Astrocyte of the spinal cord (primary cell): ENCODE measurements around the gene WFS1.

Source experiments
- DNase-seq: peaks from one replicate; pipeline ENCODE4 v3.0.0; 2011; ENCODE audit warnings: low read depth, low spot score
- H3K4me3 ChIP-seq: 2 replicates; pipeline ENCODE4 v1.5.1; 2011; ENCODE audit warnings: low read depth, mild to moderate bottlenecking, low read length, moderate library complexity
- in situ Hi-C: cut with HindIII; loops from 2 replicates; pipeline ENCODE4 v1.10.0; 2017; ENCODE audit warnings: low sequenced_read_pairs
- TF ChIP-seq, protein P1 (sequence below): IDR thresholded peaks from 2 replicates; pipeline ENCODE4 v1.5.1; 2012; ENCODE audit warnings: low read depth, mild to moderate bottlenecking, low read length, inconsistent platforms

WFS1 gene

DNA sequence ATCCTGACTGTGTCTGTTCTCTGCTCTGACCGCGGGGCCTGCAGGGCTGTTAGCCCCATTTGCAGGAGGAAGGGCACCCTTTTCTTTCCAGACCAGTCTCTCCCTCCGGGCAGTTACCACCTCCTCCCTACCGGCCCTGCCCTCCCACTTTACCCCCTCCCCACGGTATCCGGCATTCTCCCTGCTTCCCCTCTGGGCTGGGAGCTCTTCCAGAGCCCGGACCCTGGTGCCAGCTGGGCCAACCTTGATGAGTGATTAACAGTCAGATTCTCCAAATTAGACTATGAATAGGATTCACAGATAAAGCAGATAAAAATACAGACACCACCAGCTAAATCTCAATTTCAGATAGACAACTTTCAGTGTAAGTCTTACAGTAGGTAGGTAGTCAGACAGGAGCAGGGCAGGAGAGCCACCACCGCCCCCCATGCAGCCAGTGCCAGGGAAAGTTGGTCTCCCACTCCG, 23.4 kb upstream of the WFS1 start:
- DNase-seq: no peak
- in situ Hi-C loops: no loop called here
- H3K4me3 ChIP-seq: no peak overlapping the region
- TF ChIP-seq, protein P1, sequence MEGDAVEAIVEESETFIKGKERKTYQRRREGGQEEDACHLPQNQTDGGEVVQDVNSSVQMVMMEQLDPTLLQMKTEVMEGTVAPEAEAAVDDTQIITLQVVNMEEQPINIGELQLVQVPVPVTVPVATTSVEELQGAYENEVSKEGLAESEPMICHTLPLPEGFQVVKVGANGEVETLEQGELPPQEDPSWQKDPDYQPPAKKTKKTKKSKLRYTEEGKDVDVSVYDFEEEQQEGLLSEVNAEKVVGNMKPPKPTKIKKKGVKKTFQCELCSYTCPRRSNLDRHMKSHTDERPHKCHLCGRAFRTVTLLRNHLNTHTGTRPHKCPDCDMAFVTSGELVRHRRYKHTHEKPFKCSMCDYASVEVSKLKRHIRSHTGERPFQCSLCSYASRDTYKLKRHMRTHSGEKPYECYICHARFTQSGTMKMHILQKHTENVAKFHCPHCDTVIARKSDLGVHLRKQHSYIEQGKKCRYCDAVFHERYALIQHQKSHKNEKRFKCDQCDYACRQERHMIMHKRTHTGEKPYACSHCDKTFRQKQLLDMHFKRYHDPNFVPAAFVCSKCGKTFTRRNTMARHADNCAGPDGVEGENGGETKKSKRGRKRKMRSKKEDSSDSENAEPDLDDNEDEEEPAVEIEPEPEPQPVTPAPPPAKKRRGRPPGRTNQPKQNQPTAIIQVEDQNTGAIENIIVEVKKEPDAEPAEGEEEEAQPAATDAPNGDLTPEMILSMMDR: no peak

DNA sequence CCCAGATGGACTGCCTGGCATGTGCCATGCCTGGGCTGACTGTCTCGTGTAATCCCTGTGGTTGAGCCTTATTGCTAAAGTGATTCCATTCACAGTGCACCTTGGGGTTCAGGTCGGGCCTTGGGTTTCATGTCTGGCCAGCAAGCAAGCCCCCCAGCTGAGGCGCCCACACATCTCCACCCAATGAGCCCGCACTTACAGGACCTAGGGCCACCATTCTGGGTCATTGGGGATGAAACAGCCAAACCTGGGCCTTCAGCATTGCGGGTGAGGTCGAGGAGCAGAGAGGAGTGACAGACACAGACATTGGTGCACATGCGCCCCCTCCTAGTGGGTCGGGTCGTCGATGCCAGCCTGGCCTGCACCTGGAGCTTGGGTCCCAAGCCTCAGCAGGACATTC, 21.3 kb upstream of the WFS1 start:
- TF ChIP-seq, protein P1: no peak
- no peak overlapping the region for H3K4me3 ChIP-seq
- in situ Hi-C loops: no loop called here
- DNase-seq: no peak

DNA sequence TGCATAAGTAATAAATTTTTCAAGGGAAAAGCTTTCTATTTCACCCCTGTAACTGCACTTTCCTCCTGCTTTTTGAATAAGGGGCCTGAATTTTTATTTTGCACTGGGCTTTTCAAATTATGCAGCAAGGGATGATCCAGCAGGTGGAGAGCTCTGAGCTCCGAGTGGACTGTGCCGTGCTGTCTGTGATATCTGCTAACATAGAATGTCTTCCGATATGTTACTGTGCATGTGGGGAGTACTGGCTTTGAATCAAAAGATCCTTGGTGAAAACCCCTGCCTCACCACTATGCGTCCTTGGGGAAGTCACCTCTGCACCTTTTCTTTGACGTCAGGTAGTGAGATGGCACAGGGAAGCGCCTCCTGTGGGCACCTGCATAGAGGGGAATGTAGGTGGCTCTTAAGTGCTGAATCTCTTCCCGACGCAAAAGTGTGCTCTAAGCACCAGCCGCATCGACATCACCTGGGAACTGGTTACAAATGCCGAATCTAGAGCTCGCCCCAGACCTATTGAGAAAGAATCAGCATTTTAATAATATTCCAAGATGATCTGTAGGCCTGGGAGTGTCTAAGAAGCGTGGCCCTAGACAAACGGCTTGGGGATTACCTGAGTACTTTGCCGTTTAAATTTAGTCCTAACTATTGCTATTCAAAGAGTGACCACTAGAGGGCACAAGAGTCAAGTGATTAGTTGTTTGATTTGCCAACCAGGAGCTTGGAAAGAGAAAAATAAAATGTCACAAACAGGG, 19.2 kb upstream of the WFS1 start:
- DNase-seq: peak; percentile 65
- in situ Hi-C loops: no loop called here
- H3K4me3 ChIP-seq: no peak overlapping the region
- TF ChIP-seq, protein P1: peak; percentile 77

DNA sequence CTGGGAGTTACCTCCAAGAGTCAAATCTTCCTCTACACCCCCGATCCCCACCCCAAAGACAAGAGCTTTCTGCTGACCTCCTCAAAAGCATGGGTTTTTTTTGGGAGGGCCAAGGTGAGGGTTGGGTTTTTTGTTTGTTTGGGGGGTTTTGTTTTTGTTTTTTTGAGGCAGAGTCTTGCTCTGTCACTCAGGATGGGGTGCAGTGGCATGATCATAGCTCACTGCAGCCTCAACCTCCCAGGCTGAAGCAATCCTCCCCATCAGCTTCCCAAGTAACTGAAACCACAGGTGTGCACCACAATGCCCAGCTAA, 18.7 kb upstream of the WFS1 start:
- H3K4me3 ChIP-seq: no peak overlapping the region
- TF ChIP-seq, protein P1: no peak
- in situ Hi-C loops: no loop called here
- no peak for DNase-seq

DNA sequence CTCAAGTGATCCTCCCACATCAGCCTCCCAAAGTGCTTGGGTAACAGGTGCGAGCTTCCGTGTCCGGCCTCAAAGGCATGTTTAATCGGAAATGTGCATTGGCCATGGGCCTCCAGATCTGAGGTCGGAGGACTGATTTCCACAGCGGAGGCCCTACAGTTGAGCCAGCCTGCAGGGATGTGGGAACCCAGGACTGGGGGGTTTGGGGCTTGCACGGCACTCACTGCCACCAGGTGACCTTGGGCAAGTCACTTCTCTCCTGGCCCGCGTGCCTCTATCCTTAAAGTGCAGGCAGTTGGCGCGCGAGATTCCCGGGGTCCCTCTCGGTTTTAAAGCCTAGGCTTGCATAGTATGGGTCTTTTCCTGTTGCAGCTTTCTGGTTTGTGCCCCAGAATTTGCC, 18.3 kb upstream of the WFS1 start:
- H3K4me3 ChIP-seq: no peak overlapping the region
- in situ Hi-C loops: no loop called here
- TF ChIP-seq, protein P1: no peak
- no peak for DNase-seq

DNA sequence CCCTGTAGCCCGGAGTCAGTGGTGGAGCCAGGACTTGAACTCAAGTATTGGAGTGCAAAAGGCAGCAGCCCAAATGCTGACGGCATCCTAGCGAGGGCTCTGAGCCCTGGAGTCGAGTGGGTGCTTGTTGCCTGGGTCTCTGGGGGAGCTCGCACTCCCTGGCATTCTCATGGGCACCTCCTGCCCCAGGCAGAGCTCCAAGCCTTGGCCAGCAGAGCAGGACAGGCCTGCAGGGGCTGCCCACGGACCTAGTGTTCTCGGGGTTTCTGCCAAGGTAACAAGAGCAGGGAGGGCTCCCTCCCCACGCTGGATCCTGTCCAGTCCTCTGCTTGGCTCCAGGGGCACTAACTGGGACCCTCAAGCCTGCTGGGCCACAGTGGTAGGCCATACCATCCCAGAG, 17.6 kb upstream of the WFS1 start:
- TF ChIP-seq, protein P1: no peak
- no peak for DNase-seq
- no peak overlapping the region for H3K4me3 ChIP-seq
- in situ Hi-C loops: no loop called here
